HG03108 (cell line): ENCODE results near the gene ADAD2.

ENCODE experiments used
- ATAC-seq: cut with Tn5 transposase; IDR thresholded peaks from one replicate; pipeline ENCODE4 v1.9.1; 2021; ENCODE audit warnings: moderate library complexity; ENCODE audit not compliant: unreplicated experiment

ADAD2 gene

DNA sequence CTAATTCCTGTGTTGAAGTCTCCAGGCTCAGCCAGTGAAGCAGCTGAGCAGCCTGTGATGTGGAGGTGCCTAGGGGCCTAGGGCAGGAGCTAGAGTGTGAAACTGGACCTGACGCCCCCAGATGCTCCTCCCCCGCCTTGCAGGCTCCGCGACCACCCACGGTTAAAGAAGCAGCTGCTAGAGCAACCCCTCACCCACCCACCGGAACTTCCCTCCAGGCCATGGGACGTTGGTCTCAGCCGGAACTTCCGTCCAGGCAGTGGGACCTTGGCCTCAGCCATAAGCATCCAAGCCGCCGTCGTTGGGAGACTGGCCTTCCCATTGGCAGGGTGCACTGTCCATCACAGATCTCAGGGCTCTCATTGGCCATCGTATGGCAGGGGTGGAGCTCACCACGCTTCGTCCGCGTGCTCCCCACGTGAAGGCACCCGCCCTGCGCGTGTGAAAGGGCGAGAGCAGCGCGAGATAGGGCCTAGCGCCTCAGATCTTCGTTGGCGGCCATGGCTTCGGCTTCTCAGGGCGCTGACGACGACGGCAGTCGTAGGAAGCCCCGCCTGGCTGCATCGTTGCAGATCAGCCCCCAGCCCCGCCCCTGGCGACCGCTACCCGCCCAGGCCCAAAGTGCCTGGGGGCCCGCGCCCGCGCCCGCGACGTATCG lies at the start of gene ADAD2:
ADAD2 (plus strand) TSS at position 427 of the 658 bp plus-strand sequence; CDS start at position 501, 74 bp downstream.
- no peak for ATAC-seq

DNA sequence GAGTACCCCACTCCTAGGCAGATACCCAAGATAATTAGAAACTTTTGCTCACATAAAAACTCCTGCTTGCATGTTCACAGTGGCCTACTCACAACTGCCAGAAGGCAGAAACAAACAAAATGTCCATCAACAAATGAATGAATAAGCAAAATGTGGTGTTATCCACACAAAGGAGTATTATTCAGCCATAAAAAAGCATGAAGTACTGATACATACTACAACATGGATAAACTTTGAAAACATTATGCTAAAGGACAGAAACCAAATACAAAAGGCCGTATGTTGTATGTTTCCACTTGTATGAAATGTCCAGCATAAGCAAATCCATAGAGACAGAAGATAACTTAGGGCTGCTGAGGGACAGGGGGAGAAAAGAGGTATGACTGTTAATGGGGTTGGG lies 47.9 kb upstream of the ADAD2 start:
- ATAC-seq: no peak

DNA sequence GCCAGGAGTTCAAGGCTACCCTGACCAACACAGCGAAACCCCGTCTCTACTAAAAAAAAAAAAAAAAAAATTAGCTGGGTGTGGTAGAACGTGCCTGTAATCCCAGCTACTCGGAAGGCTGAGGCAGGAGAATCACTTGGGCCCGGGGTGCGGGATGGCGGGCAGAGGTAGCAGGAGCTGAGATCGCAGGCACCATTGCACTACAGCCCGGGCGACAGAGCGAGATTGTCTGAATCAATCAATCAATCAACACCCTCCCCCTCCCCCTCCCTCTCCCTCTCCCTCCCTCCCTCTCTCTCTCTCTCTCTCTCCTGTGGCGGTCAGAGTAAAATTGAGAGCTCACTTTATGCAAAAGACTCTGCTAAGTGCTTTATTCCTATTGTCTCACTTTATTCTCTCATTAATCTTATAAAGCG lies 47.2 kb upstream of the ADAD2 start:
- ATAC-seq: no peak

DNA sequence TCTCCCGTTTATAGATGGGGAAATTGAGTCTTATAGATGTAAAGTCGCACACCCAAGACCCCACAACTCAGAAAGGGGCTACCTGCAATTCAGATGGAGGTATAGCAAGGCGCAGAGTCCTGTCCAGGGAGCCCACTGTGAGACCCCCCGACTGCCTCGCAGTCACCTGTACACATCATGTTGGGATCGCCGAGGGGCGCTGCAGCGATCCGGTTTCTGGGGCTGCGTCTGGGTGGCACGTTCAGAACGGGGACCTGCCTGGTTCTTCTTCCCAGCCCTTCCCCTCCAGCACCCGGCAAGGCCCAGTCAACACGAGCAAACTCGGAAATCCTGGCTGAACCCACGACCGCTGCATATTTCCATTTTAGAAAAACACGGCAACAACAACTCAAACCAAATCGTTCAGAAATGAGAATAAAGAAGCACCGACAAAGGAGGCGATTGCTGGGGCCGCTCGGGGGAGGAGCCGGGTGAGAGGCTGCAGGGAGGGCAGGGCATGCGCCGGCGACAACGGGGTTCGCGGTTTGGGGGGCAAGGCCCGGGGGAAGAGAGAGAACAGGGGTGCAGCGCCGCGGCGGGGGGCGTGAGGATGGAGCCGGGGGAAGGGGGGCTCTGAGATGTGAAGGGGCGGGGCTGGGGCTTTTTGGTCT lies 46.6 kb upstream of the ADAD2 start:
- ATAC-seq: no peak

DNA sequence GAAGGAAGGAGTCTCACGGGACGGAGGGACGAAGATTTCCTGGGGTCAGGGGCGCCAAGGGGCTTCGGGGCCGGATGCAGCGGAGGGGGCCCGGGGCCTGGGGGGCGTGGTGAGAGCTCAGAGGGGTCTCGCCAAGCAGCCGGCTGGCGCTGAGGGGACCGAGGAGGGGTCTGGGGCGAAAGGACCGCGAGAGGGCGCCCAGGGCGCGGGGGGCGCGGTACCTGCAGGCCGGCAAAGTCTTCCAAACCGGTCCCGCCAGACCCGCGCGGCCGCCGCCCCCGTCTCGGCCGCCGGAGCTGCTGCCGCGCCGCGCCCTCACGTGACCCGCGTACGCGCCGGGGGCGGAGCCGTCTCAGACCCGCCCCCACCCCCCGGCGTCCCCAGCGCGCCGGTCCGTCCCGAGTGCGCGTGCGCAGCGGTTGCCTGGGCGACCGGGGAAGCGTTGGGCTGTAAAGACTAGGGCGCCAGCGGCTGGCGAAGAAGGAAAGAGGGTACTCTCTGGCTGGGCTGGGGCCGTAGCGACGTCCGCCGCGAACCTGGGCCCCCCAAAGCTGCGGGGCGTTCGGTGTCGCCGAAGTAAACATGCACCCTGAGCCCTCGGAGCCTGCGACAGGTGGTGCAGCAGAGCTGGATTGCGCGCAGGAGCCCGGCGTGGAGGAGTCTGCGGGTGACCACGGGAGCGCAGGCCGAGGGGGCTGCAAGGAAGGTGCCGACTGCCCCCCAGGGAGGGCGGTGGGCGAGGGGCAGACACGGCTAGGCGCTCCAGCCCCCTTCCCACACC lies 45.9 kb upstream of the ADAD2 start, which contains the start of the genes DNAAF1 and HSDL1:
DNAAF1 (plus strand) TSS at position 450 of the 781 bp plus-strand sequence; CDS start at position 583, 133 bp downstream.
HSDL1 (minus strand) TSS at position 319 of the 781 bp plus-strand sequence. CDS start 13,856 bp downstream, outside the sequence.
- ATAC-seq: peak; percentile 86

- no peak for ATAC-seq
These were observed 40.0 kb upstream of the ADAD2 start for GRCh38 chr16:84150926-84151325.

DNA sequence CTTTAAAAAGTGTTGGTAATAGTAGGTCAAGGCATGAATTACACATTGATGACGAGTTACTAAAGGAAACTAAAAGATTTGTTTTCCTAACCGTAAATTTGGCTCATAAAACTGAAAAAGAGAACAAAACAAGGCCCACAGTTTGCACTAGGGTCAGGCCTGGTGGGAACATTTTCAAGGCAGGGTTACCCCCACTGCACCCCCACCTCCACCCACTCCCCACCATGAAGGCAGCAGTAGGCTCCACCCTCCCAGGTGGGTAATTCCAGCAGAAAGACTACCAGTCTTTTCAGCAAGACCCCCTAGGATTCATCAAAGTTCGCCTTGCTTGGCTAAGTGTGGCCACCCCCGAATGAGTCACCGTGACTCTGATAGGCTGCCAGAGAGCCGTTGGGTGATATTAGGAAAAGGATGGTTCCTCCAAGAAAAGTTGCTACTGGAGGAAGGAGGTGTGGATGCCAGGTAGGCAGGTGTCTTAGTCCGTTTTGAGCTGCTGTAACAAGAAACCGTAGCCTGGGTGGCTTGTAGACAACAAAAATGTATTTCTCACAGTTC lies 37.2 kb upstream of the ADAD2 start:
- no peak for ATAC-seq

GRCh38 chr16:84155226-84155625 lies 35.7 kb upstream of the ADAD2 start:
- ATAC-seq: no peak

DNA sequence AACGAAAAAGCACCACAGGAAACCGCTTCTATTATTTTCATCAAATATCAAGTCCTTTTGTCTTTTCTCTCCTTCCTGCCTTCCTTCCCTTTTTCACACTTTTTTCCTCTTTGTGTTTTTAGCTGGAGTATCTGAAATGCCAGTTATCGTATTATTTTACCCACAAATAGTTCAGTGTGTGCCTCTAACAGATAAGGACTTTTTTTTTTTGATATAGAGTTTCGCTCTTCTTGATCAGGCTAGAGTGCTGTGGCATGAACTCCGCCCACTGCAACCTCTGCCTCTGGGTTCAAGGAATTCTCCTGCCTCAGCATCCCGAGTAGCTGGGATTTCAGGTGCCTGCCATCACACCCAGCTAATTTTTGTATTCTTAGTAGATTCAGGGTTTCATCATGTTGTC lies 35.2 kb upstream of the ADAD2 start:
- no peak for ATAC-seq

DNA sequence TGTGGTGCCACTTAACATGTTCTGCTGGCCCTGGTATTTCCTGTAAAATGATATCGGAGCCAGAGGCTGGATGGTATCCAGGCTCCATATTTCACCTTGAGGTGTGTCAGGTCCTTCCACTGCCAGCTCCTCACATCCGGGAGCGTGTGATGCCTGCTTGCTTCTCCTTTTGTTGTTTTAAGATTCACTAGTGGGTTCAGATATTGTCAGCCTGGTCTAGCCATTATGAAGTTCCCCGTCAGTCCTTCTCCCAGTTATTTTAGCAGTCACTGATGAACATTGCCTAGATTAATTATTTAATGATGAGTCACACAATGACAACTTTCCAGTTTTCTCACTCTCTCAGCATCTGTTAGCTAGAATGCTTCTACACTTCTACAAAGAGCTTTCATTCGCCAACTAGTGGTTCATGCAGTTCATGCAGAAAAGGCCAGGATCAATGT lies 34.6 kb upstream of the ADAD2 start:
- no peak for ATAC-seq

DNA sequence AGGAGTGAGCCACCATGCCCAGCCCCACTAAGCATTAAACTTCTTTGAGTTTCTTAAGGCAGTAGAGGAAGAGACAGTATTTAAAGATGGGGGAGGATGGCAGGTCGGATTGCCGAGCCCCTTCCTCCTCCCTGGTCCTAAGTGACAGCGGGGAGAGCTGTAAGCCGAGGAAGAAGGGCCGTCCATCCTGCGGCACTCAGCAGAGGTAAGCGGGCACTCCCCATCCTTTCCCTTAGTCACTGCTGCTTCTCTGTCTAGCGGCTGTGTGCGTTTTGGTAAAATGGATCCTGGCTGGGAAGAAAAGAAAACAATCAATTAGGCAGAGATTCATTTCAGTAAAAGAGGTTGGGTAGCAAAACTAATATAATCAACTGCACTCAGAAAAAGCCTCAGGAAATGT lies 31.9 kb upstream of the ADAD2 start:
- no peak for ATAC-seq

GRCh38 chr16:84159800-84160199 lies 31.2 kb upstream of the ADAD2 start:
- ATAC-seq: no peak

- no peak for ATAC-seq
These were observed 29.9 kb upstream of the ADAD2 start for GRCh38 chr16:84161037-84161436.

- ATAC-seq: no peak
These were observed 29.2 kb upstream of the ADAD2 start for GRCh38 chr16:84161801-84162200.

- ATAC-seq: no peak
These were observed 25.2 kb upstream of the ADAD2 start for GRCh38 chr16:84165746-84166145.

DNA sequence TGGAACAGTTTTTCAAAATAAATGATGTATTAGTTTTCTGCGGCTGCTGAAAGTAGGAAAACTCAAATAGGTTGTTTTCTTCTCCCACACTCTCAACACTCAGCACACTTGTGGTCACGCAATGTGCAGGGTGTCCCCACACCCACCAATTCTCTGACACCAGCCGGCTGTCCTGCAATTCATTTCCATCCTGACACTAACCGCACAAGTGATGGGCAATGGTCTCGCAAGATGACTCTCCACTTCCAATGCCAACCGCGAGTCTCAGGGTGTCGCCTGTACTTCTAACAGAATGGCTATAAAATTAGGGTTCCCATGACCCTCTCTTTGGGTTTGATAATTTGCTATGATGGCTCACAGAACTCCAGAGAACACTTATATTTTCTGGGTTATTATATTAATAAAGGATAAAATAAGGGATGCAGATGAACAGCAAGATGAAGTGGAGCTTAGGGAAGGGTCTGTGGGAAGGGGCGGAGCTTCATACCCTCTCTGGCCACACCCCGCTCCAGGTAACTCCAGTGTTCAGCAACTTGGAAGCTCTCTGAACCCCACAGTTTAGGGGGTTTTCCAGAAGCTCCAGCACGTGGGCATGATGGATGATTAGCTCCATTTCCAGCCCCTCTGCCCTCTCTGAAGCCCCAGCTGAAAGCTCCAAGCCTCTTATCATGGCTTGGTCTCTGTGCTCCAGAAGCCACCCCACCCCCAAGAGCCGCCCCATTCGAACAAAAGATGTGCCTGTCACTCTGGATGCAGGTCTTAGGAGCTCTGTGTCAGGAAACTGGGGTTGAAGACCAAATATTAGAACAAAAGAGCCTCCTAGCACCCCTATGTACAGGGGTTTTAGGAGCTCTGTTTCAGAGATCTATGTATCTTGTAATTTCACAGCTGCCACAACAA lies 23.9 kb upstream of the ADAD2 start:
- no peak for ATAC-seq

- ATAC-seq: no peak
These were observed 21.1 kb upstream of the ADAD2 start for GRCh38 chr16:84169765-84170310.

DNA sequence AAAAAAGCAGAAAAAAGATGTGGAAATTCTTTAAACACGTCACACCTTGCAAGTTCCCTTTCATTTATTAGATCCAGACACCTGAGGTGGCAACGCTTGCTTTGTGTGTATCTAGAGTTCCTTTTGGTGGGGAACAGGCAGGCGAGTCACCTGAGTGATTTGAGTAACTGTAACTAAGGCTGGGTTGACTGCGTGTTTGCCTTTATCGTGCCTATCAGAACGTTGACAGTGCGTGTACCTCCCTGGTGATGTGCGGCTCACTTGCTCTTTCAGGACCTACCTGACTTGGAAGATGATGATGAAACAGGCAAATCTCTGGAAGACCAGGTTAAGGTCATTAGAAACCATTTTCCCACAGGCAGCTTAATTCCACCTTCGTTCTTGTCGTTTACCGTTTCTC lies 16.6 kb upstream of the ADAD2 start:
- ATAC-seq: no peak

DNA sequence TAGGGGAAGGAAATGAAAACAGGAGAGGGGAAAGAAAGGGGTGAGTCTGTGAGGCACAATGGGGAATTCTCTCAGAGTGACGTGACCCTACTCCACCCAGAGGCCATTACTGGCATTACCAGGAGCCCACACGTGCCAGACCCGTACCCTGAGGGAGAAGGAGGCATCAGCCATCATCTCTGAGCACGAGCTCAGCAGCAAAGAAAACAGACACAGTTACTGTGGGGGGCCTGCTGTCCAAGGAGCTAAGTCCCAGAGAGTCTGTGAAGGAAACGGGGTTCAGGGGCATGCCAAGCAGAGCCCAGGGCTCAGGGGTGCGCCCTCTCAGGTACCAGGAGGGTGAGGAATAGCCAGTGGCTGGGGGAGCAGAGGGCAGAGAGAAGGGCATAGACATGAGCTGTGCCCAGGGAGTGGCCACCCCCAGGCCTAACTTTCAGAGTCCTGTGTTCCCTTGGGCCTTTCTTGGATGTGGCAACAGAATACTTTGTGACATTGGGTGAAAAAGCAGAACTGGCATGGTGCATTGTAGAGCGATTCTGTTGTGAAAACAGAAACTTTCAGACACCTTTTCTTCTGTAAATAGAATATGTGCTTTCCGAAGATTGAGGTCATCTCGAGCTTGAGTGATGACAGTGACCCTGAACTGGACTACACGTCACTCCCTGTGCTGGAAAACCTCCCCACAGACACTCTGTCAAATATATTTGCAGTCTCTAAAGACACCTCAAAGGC lies 15.4 kb upstream of the ADAD2 start:
- peak; percentile 60 for ATAC-seq
